HEK293 (cell line): ENCODE measurements around the gene STXBP3.
A peak's percentile ranks its signal among the peaks of the same experiment; 100 is the strongest.

Source experiments
- BCL11B ChIP-seq: fragments of 450-650 bp; formaldehyde crosslinking; IDR thresholded peaks from 2 replicates; pipeline ENCODE4 v1.5.1; 2016; ENCODE audit warnings: low read depth, missing biosample characterization, missing genetic modification characterization
- IKZF3 ChIP-seq: fragments of 450-650 bp; IDR thresholded peaks from 2 replicates; pipeline ENCODE4 v1.5.0; 2018; ENCODE audit warnings: missing biosample characterization, mild to moderate bottlenecking, missing genetic modification characterization, moderate library complexity
- KLF10 ChIP-seq: fragments of 450-650 bp; IDR thresholded peaks from 2 replicates; pipeline ENCODE4 v1.5.1; 2018; ENCODE audit warnings: missing biosample characterization, mild to moderate bottlenecking, missing genetic modification characterization
- KLF16 ChIP-seq: fragments of 450-650 bp; formaldehyde crosslinking; IDR thresholded peaks from 2 replicates; pipeline ENCODE4 v1.5.1; 2017; ENCODE audit warnings: missing biosample characterization, missing genetic modification characterization
- MZF1 ChIP-seq: fragments of 450-650 bp; formaldehyde crosslinking; IDR thresholded peaks from 2 replicates; pipeline ENCODE4 v1.5.1; 2017; ENCODE audit warnings: missing biosample characterization, missing genetic modification characterization, borderline replicate concordance
- SP3 ChIP-seq: fragments of 450-650 bp; formaldehyde crosslinking; IDR thresholded peaks from 2 replicates; pipeline ENCODE4 v1.5.1; 2016; ENCODE audit warnings: missing biosample characterization, missing genetic modification characterization
- SP7 ChIP-seq: fragments of 450-650 bp; formaldehyde crosslinking; IDR thresholded peaks from 2 replicates; pipeline ENCODE4 v1.5.1; 2016; ENCODE audit warnings: missing biosample characterization, missing genetic modification characterization
- ZBTB8A ChIP-seq: fragments of 450-650 bp; formaldehyde crosslinking; IDR thresholded peaks from 2 replicates; pipeline ENCODE4 v1.5.1; 2016; ENCODE audit warnings: missing biosample characterization, missing genetic modification characterization
- ZEB2 ChIP-seq: fragments of 450-650 bp; formaldehyde crosslinking; IDR thresholded peaks from 2 replicates; pipeline ENCODE4 v1.5.1; 2016; ENCODE audit warnings: missing biosample characterization, missing genetic modification characterization
- ZNF10 ChIP-seq: fragments of 450-650 bp; formaldehyde crosslinking; IDR thresholded peaks from 2 replicates; pipeline ENCODE4 v1.5.1; 2017; ENCODE audit warnings: missing biosample characterization, missing genetic modification characterization
- ZNF114 ChIP-seq: fragments of 450-650 bp; formaldehyde crosslinking; IDR thresholded peaks from 2 replicates; pipeline ENCODE4 v1.5.0; 2017; ENCODE audit warnings: missing biosample characterization, missing genetic modification characterization
- ZNF133 ChIP-seq: fragments of 450-650 bp; formaldehyde crosslinking; IDR thresholded peaks from 2 replicates; pipeline ENCODE4 v1.5.1; 2016; ENCODE audit warnings: missing biosample characterization, missing genetic modification characterization
- ZNF211 ChIP-seq: fragments of 450-650 bp; formaldehyde crosslinking; IDR thresholded peaks from 2 replicates; pipeline ENCODE4 v1.5.1; 2016; ENCODE audit warnings: low read depth, missing biosample characterization, missing genetic modification characterization
- ZNF280C ChIP-seq: fragments of 450-650 bp; formaldehyde crosslinking; IDR thresholded peaks from 2 replicates; pipeline ENCODE4 v1.5.1; 2016; ENCODE audit warnings: missing biosample characterization, missing genetic modification characterization
- ZNF311 ChIP-seq: fragments of 450-650 bp; formaldehyde crosslinking; IDR thresholded peaks from 2 replicates; pipeline ENCODE4 v1.5.1; 2017; ENCODE audit warnings: missing biosample characterization, missing genetic modification characterization, borderline replicate concordance
- ZNF324 ChIP-seq: fragments of 450-650 bp; formaldehyde crosslinking; IDR thresholded peaks from 2 replicates; pipeline ENCODE4 v1.5.1; 2016; ENCODE audit warnings: missing biosample characterization, missing genetic modification characterization
- ZNF426 ChIP-seq: fragments of 450-650 bp; formaldehyde crosslinking; IDR thresholded peaks from 2 replicates; pipeline ENCODE4 v1.5.1; 2017; ENCODE audit warnings: missing biosample characterization, missing genetic modification characterization, mild to moderate bottlenecking, inconsistent platforms, moderate library complexity
- ZNF513 ChIP-seq: fragments of 450-650 bp; IDR thresholded peaks from 2 replicates; pipeline ENCODE4 v1.5.1; 2018; ENCODE audit warnings: missing biosample characterization, missing genetic modification characterization
- ZNF549 ChIP-seq: fragments of 450-650 bp; IDR thresholded peaks from 2 replicates; pipeline ENCODE4 v1.5.1; 2018; ENCODE audit warnings: missing biosample characterization, missing genetic modification characterization, mild to moderate bottlenecking, inconsistent platforms, moderate library complexity
- ZNF561 ChIP-seq: fragments of 450-650 bp; IDR thresholded peaks from 2 replicates; pipeline ENCODE4 v1.5.1; 2018; ENCODE audit warnings: missing biosample characterization, missing genetic modification characterization, borderline replicate concordance
- ZNF639 ChIP-seq: fragments of 450-650 bp; formaldehyde crosslinking; IDR thresholded peaks from 2 replicates; pipeline ENCODE4 v1.5.1; 2016; ENCODE audit warnings: missing biosample characterization, missing genetic modification characterization
- ZNF670 ChIP-seq: fragments of 450-650 bp; formaldehyde crosslinking; IDR thresholded peaks from 2 replicates; pipeline ENCODE4 v1.5.1; 2016; ENCODE audit warnings: missing biosample characterization, missing genetic modification characterization, low read depth
- ZNF701 ChIP-seq: fragments of 450-650 bp; formaldehyde crosslinking; IDR thresholded peaks from 2 replicates; pipeline ENCODE4 v1.5.1; 2016; ENCODE audit warnings: missing biosample characterization, missing genetic modification characterization
- TF ChIP-seq, protein P1 (sequence below): fragments of 450-650 bp; formaldehyde crosslinking; IDR thresholded peaks from 2 replicates; pipeline ENCODE4 v1.5.0; 2017; ENCODE audit warnings: missing biosample characterization, missing genetic modification characterization, borderline replicate concordance
- TF ChIP-seq, protein P2 (sequence below): fragments of 450-650 bp; formaldehyde crosslinking; IDR thresholded peaks from 2 replicates; pipeline ENCODE4 v1.5.1; 2016; ENCODE audit warnings: missing biosample characterization, missing genetic modification characterization
- TF ChIP-seq, protein P3 (sequence below): fragments of 450-650 bp; formaldehyde crosslinking; IDR thresholded peaks from 2 replicates; pipeline ENCODE4 v1.5.1; 2016; ENCODE audit warnings: missing biosample characterization, missing genetic modification characterization

The STXBP3 gene

DNA sequence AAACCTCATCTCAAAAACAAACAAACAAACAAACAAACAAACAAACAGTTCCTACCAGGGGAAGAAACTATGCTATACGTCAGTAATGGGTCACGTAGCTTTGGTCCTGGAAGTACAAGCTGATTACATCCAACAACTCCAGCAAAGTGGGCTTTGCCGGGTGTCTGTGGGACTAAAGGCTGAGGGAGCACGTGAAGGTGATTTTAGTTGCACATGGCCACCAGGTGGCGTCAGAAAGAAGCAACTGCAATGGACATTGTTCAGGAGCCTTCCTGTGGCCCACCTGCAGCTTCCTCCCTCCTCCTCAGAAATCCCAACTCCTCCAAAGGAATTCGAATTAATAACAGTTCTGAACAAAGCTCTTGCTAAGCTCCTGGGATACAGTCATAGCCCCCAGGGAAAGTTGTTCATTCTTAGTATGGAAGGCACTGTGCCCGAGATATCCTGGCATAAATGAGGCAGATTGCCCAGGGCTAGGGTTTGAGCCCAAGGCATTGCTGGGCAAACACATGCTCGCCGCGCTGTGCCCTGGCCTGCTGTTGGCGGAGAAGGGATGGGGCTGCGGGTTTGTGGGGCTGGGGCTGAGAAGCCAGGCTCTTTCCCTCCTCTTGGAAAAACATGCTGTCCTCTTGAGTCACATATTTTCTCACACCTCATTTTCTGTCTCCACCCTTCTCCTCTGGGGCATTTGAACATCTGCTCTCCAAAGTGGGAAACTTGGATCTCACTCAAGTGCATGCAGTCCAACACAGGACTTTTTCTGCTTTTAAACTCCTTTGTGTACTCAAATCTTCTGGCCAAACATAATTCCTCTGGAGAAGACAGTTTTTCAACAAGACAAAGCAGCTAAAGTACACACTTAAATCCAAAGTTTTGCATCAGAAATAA, 81.8 kb downstream of the STXBP3 start (continued):
- no peak for TF ChIP-seq ZNF280C (tag by site-specific recombination)
- TF ChIP-seq ZNF211 (tag by site-specific recombination) = no peak
- no peak; the same call in 1 of the 2 replicates for TF ChIP-seq MZF1 (tag by site-specific recombination)
- no peak for TF ChIP-seq ZNF549 (tag by site-specific recombination)
- TF ChIP-seq, protein P1, sequence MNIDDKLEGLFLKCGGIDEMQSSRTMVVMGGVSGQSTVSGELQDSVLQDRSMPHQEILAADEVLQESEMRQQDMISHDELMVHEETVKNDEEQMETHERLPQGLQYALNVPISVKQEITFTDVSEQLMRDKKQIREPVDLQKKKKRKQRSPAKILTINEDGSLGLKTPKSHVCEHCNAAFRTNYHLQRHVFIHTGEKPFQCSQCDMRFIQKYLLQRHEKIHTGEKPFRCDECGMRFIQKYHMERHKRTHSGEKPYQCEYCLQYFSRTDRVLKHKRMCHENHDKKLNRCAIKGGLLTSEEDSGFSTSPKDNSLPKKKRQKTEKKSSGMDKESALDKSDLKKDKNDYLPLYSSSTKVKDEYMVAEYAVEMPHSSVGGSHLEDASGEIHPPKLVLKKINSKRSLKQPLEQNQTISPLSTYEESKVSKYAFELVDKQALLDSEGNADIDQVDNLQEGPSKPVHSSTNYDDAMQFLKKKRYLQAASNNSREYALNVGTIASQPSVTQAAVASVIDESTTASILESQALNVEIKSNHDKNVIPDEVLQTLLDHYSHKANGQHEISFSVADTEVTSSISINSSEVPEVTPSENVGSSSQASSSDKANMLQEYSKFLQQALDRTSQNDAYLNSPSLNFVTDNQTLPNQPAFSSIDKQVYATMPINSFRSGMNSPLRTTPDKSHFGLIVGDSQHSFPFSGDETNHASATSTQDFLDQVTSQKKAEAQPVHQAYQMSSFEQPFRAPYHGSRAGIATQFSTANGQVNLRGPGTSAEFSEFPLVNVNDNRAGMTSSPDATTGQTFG (tag by site-specific recombination) = no peak
- no peak for TF ChIP-seq ZNF426 (tag by site-specific recombination)
- TF ChIP-seq ZEB2 (tag by site-specific recombination) = no peak
- peak; percentile 81 for TF ChIP-seq IKZF3 (tag by site-specific recombination)
- TF ChIP-seq ZNF670 = no peak
- TF ChIP-seq ZNF701 (tag by site-specific recombination) = no peak
- TF ChIP-seq ZNF639 (tag by site-specific recombination) = no peak
- TF ChIP-seq SP3 (tag by site-specific recombination) = no peak
- TF ChIP-seq ZNF324 = peak; percentile 45; the same call in 1 of the 2 replicates
- 0 out of 2 replicates have a peak, but pooled peaks have one; percentile 26 for TF ChIP-seq KLF16 (tag by site-specific recombination)
- 0 out of 2 replicates have a peak, but pooled peaks have one; percentile 7 for TF ChIP-seq SP7 (tag by site-specific recombination)
- TF ChIP-seq ZNF311 (tag by site-specific recombination) = no peak
- TF ChIP-seq BCL11B (tag by site-specific recombination) = no peak
- no peak for TF ChIP-seq ZNF114 (tag by site-specific recombination)
- TF ChIP-seq, protein P2, sequence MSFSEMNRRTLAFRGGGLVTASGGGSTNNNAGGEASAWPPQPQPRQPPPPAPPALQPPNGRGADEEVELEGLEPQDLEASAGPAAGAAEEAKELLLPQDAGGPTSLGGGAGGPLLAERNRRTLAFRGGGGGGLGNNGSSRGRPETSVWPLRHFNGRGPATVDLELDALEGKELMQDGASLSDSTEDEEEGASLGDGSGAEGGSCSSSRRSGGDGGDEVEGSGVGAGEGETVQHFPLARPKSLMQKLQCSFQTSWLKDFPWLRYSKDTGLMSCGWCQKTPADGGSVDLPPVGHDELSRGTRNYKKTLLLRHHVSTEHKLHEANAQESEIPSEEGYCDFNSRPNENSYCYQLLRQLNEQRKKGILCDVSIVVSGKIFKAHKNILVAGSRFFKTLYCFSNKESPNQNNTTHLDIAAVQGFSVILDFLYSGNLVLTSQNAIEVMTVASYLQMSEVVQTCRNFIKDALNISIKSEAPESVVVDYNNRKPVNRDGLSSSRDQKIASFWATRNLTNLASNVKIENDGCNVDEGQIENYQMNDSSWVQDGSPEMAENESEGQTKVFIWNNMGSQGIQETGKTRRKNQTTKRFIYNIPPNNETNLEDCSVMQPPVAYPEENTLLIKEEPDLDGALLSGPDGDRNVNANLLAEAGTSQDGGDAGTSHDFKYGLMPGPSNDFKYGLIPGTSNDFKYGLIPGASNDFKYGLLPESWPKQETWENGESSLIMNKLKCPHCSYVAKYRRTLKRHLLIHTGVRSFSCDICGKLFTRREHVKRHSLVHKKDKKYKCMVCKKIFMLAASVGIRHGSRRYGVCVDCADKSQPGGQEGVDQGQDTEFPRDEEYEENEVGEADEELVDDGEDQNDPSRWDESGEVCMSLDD (tag by site-specific recombination) = no peak
- TF ChIP-seq, protein P3, sequence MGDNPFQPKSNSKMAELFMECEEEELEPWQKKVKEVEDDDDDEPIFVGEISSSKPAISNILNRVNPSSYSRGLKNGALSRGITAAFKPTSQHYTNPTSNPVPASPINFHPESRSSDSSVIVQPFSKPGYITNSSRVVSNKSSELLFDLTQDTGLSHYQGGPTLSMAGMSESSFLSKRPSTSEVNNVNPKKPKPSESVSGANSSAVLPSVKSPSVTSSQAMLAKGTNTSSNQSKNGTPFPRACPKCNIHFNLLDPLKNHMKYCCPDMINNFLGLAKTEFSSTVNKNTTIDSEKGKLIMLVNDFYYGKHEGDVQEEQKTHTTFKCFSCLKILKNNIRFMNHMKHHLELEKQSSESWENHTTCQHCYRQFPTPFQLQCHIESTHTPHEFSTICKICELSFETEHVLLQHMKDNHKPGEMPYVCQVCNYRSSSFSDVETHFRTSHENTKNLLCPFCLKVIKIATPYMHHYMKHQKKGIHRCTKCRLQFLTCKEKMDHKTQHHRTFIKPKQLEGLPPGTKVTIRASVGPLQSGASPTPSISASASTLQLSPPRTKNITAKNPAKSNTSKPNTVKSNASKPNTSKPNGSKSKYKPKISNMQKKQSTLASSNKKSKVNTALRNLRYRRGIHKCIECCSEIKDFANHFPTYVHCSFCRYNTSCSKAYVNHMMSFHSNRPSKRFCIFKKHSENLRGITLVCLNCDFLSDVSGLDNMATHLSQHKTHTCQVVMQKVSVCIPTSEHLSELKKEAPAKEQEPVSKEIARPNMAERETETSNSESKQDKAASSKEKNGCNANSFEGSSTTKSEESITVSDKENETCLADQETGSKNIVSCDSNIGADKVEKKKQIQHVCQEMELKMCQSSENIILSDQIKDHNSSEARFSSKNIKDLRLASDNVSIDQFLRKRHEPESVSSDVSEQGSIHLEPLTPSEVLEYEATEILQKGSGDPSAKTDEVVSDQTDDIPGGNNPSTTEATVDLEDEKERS (tag by site-specific recombination) = no peak
- no peak for TF ChIP-seq ZNF133 (tag by site-specific recombination)
- peak; percentile 51; the same call in 1 of the 2 replicates for TF ChIP-seq ZNF513 (tag by site-specific recombination)
- no peak for TF ChIP-seq KLF10
- no peak for TF ChIP-seq ZNF561
- no peak for TF ChIP-seq ZBTB8A (tag by site-specific recombination)
- no peak for TF ChIP-seq ZNF10
